A549 (cell line): ENCODE data around the gene ADCY1. TPM values are rescaled to one million over a fixed set of nuclear protein-coding genes. Genes with fewer than 3 reads are reported as not detected.

Experiments used
- ATAC-seq, 2 experiments: fragments of 200-7000 bp in 1 of 2; fragments of >200 bp in 1 of 2; cut with Nextera tagmentation in 1 of 2; cut with Tn5 transposase in 1 of 2; 3 replicates each; pipeline versions ENCODE4 v1.8.0 to v1.9.1; 2018 to 2020; ENCODE audit warnings: mild to moderate bottlenecking in 1 of 2, moderate library complexity in 1 of 2
- CTCF ChIA-PET: fragments of 300-600 bp; sonication (Branson Sonifier 250); formaldehyde crosslinking; extraction: SDS; loops from one replicate; lab custom pipeline; 2021; ENCODE audit warnings: antibody characterized with exemption, inconsistent platforms; lab: Yijun Ruan, JAX
- POLR2A ChIA-PET: fragments of 350-600 bp; formaldehyde crosslinking; extraction: SDS; loops from one replicate; lab custom pipeline; 2021; ENCODE audit warnings: antibody characterized with exemption, inconsistent platforms; lab: Yijun Ruan, JAX
- DNase-seq, 2 experiments: peaks; one replicate each; pipeline versions ENCODE4 v3.0.0 to v3.0.0-alpha.2; 2011 to 2016; ENCODE audit warnings: low read depth in 1 of 2, low spot score in 1 of 2
- FAIRE-seq: peaks from 2 replicates; lab custom pipeline; 2011; peaks lifted over from hg19 to GRCh38; lab: Jason Lieb, UNC
- H3K27ac ChIP-seq, 2 experiments: fragments of >200 bp; sonication (Bioruptor Twin); formaldehyde crosslinking; 3 replicates each; pipeline ENCODE4 v1.5.1; 2016 to 2017
- H3K4me1 ChIP-seq: fragments of >200 bp; sonication (Bioruptor Twin); formaldehyde crosslinking; 3 replicates; pipeline ENCODE4 v1.6.1; 2016
- H3K4me2 ChIP-seq: fragments of >200 bp; sonication (Bioruptor Twin); formaldehyde crosslinking; 3 replicates; pipeline ENCODE4 v1.6.1; 2016
- H3K4me3 ChIP-seq: fragments of >200 bp; sonication (Bioruptor Twin); formaldehyde crosslinking; 3 replicates; pipeline ENCODE4 v1.5.1; 2016
- H3K9me3 ChIP-seq: fragments of >200 bp; sonication (Bioruptor Twin); formaldehyde crosslinking; 3 replicates; pipeline ENCODE4 v1.6.1; 2016
- CBX2 ChIP-seq: fragments of 200-600 bp; sonication (generic); IDR thresholded peaks from 2 replicates; pipeline ENCODE4 v1.6.1; 2016; ENCODE audit warnings: low read depth, mild to moderate bottlenecking, borderline replicate concordance
- CEBPB ChIP-seq, 2 experiments: fragments of >200 bp in 1 of 2; sonication (Bioruptor Twin) in 1 of 2; formaldehyde crosslinking in 1 of 2; IDR thresholded peaks; 2 replicates each; pipeline ENCODE4 v1.6.1; 2012 to 2016
- CTCF ChIP-seq: fragments of >200 bp; sonication (Bioruptor Twin); formaldehyde crosslinking; IDR thresholded peaks from 3 replicates; pipeline ENCODE4 v1.5.1; 2016
- EHMT2 ChIP-seq: fragments of 200-600 bp; sonication (generic); IDR thresholded peaks from 2 replicates; pipeline ENCODE4 v1.6.1; 2016; ENCODE audit warnings: antibody characterized with exemption, low read depth, mild to moderate bottlenecking, moderate library complexity
- ELK1 ChIP-seq: fragments of 150-350 bp; IDR thresholded peaks from 2 replicates; pipeline ENCODE4 v1.6.1; 2014; ENCODE audit warnings: low read depth, mild to moderate bottlenecking, low read length
- FOSB ChIP-seq: fragments of 250-450 bp; sonication (Bioruptor Pico); IDR thresholded peaks from 2 replicates; pipeline ENCODE4 v1.5.0; 2020; ENCODE audit warnings: mild to moderate bottlenecking, moderate library complexity
- FOXS1 ChIP-seq: fragments of 250-450 bp; sonication (Bioruptor Pico); IDR thresholded peaks from 2 replicates; pipeline ENCODE4 v1.5.0; 2020; ENCODE audit warnings: mild to moderate bottlenecking, moderate library complexity
- HEYL ChIP-seq: fragments of 250-450 bp; sonication (Bioruptor Pico); IDR thresholded peaks from 2 replicates; pipeline ENCODE4 v1.8.0; 2021; ENCODE audit warnings: mild to moderate bottlenecking, moderate library complexity
- HMGXB4 ChIP-seq: fragments of 250-450 bp; sonication (Bioruptor Pico); IDR thresholded peaks from 2 replicates; pipeline ENCODE4 v1.5.0; 2021; ENCODE audit warnings: mild to moderate bottlenecking, moderate library complexity, borderline replicate concordance
- KDM5A ChIP-seq: fragments of 200-600 bp; sonication (generic); IDR thresholded peaks from 2 replicates; pipeline ENCODE4 v1.6.1; 2016; ENCODE audit warnings: antibody characterized with exemption, mild to moderate bottlenecking
- MYC ChIP-seq: IDR thresholded peaks from 2 replicates; pipeline ENCODE4 v1.6.1; 2012; ENCODE audit warnings: mild to moderate bottlenecking, inconsistent platforms, low read length, improper control_type of control experiment, borderline replicate concordance
- NFE2L2 ChIP-seq: fragments of 150-350 bp; conservative IDR thresholded peaks from 2 replicates; pipeline ENCODE4 v1.6.1; 2014; ENCODE audit warnings: low read length
- NR3C1 ChIP-seq: fragments of >200 bp; sonication (Bioruptor Twin); formaldehyde crosslinking; IDR thresholded peaks from 3 replicates; pipeline ENCODE4 v1.6.1; 2017
- RAD21 ChIP-seq, 2 experiments: fragments of >200 bp in 1 of 2; sonication (Bioruptor Twin) in 1 of 2; formaldehyde crosslinking in 1 of 2; IDR thresholded peaks in 1 of 2; conservative IDR thresholded peaks in 1 of 2; 2 replicates in 1 of 2; 3 replicates in 1 of 2; pipeline ENCODE4 v1.6.1; 2012 to 2018; ENCODE audit warnings: inconsistent platforms in 1 of 2
- RARB ChIP-seq: fragments of 250-450 bp; sonication (Bioruptor Pico); IDR thresholded peaks from 2 replicates; pipeline ENCODE4 v1.8.0; 2021; ENCODE audit warnings: mild to moderate bottlenecking, moderate library complexity
- RFX5 ChIP-seq: fragments of 450-650 bp; IDR thresholded peaks from 2 replicates; pipeline ENCODE4 v1.7.1; 2014; ENCODE audit warnings: antibody characterized with exemption, mild to moderate bottlenecking, moderate library complexity
- USF2 ChIP-seq: fragments of 450-650 bp; IDR thresholded peaks from 2 replicates; pipeline ENCODE4 v1.6.1; 2014; ENCODE audit warnings: antibody characterized with exemption
- ZC3H11A ChIP-seq: fragments of 450-650 bp; IDR thresholded peaks from 2 replicates; pipeline ENCODE4 v1.6.1; 2014; ENCODE audit warnings: antibody characterized with exemption, mild to moderate bottlenecking
- ZNF302 ChIP-seq: fragments of 250-450 bp; sonication (Bioruptor Pico); IDR thresholded peaks from 2 replicates; pipeline ENCODE4 v1.9.0; 2021; ENCODE audit warnings: inconsistent platforms, mild to moderate bottlenecking, moderate library complexity
- ZSCAN20 ChIP-seq: fragments of 250-450 bp; sonication (Bioruptor Pico); IDR thresholded peaks from 2 replicates; pipeline ENCODE4 v1.8.0; 2022; ENCODE audit warnings: mild to moderate bottlenecking, moderate library complexity
- WGBS: methylation state at CpG from one replicate; pipeline ENCODE4 v1.1.6; 2017; ENCODE audit errors: missing lambda C conversion rate; 5-methylcytosine and 5-hydroxymethylcytosine counted together
- polyA plus RNA-seq, 4 experiments: library from polyadenylated mRNA; depleted of rRNA in 3 of 4; stranded (reverse); fragments of >200 nt; fragmentation: RNase III in 1 of 4; extraction: RNeasy Plus Mini Kit Qiagen cat#74134 plus additional on column Dnase treatment in 1 of 4; gene quantifications; 2 replicates in 3 of 4; 3 replicates in 1 of 4; pipeline ENCODE4 v1.2.3, GENCODE V29; 2011 to 2017
- TF ChIP-seq, protein P1 (sequence below): fragments of >200 bp; sonication (Bioruptor Twin); formaldehyde crosslinking; IDR thresholded peaks from 3 replicates; pipeline ENCODE4 v1.6.1; 2016
- TF ChIP-seq, protein P2 (sequence below): fragments of 250-450 bp; sonication (Bioruptor Pico); IDR thresholded peaks from 2 replicates; pipeline ENCODE4 v1.5.0; 2020; ENCODE audit warnings: low read depth, mild to moderate bottlenecking, moderate library complexity
- TF ChIP-seq, protein P3 (sequence below): fragments of >200 bp; sonication (Bioruptor Twin); formaldehyde crosslinking; IDR thresholded peaks from 2 replicates; pipeline ENCODE4 v1.6.1; 2016

Gene ADCY1
- polyA plus RNA-seq, 2 of the 4 experiments (the other 2 are of a cell fraction): 1.3 to 1.7 TPM

DNA sequence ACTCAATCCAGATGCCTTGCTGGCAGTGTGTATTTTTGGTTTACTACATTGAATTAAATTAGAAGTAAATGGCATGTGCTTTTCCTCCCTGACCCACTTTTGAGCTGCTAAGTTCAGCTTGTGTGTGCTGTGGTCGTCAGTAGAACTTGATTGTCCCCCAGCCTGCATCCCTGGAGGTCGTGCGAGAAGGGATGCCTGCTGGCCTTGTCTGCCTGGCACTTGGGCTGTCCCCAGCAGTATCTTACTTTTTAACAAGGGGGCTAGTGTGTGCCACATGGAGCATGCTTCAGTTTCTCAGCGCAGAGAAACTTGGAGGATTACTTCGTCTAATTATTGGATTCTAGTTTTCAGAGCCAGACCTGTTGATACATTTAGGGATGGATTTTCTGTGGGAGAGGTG, 80.2 kb downstream of the ADCY1 start:
- no peak for FAIRE-seq
- Histone ChIP-seq H3K9me3 (no peaks in the 10 kb centered on the region), H3K4me2 (no peak overlapping the region), H3K27ac (no peak overlapping the region), H3K4me1 (no peaks in the 10 kb centered on the region), H3K4me3 (no peak overlapping the region)
- no peak for DNase-seq
- 68% methylated on average over 5 of the region's 5 CpGs for WGBS
- ChIA-PET CTCF (interaction anchor here (0.7 to 2.6 kb wide), 2 partner anchors 9 to 268 kb away, joined by 3 to 9 read pairs; no protein-coding TSS in a partner anchor), POLR2A (no interaction called here)
- ATAC-seq: no peak
- TF ChIP-seq USF2 (no peak), NFE2L2 (no peak), CTCF (no peak), RFX5 (no peak), EHMT2 (no peak), HEYL (no peak)
- TF ChIP-seq, protein P1, sequence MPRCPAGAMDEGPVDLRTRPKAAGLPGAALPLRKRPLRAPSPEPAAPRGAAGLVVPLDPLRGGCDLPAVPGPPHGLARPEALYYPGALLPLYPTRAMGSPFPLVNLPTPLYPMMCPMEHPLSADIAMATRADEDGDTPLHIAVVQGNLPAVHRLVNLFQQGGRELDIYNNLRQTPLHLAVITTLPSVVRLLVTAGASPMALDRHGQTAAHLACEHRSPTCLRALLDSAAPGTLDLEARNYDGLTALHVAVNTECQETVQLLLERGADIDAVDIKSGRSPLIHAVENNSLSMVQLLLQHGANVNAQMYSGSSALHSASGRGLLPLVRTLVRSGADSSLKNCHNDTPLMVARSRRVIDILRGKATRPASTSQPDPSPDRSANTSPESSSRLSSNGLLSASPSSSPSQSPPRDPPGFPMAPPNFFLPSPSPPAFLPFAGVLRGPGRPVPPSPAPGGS: no peak

GRCh38 chr7:45655539-45655938, 81.4 kb downstream of the ADCY1 start:
- WGBS: 51% methylated on average over 10 of the region's 10 CpGs
- ChIA-PET POLR2A (no interaction called here), CTCF (interaction anchor here (0.7 to 1.1 kb wide), 2 partner anchors 28 to 295 kb away, joined by 3 read pairs; no protein-coding TSS in a partner anchor)
- Histone ChIP-seq H3K9me3 (no peaks in the 10 kb centered on the region), H3K4me3 (no peak overlapping the region), H3K27ac (no peak overlapping the region), H3K4me2 (no peak overlapping the region), H3K4me1 (no peaks in the 10 kb centered on the region)
- TF ChIP-seq NR3C1 (no peak), FOSB (CRISPR knock-in tag) (no peak), KDM5A (no peak), CEBPB (IDR thresholded peaks at IDR 0.05) (no peak), ELK1 (no peak), FOXS1 (CRISPR knock-in tag) (no peak)
- TF ChIP-seq, protein P2, sequence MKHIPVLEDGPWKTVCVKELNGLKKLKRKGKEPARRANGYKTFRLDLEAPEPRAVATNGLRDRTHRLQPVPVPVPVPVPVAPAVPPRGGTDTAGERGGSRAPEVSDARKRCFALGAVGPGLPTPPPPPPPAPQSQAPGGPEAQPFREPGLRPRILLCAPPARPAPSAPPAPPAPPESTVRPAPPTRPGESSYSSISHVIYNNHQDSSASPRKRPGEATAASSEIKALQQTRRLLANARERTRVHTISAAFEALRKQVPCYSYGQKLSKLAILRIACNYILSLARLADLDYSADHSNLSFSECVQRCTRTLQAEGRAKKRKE (CRISPR knock-in tag): no peak
- TF ChIP-seq, protein P3, sequence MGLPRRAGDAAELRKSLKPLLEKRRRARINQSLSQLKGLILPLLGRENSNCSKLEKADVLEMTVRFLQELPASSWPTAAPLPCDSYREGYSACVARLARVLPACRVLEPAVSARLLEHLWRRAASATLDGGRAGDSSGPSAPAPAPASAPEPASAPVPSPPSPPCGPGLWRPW: no peak
- DNase-seq: no peak
- FAIRE-seq: no peak
- ATAC-seq: no peak

DNA sequence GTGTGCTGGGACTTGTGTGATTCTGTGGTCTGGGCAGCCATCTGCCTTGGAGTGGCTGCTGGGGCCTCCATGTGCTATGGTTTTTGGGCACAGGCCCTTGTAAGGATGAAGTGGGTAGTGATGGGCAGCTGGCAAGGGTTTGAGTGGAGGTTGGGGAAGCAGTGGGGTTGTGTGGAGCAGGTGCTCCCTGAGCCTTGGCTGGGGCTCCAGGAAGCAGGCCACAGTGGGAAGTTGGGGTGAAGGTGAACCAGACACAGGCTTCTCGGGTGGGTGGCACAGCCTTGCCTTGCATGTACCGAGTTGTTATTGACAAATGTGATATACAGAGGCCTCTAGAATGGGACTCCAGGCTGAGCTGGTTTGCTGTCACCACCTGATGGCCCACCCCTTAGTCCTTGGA, 82.3 kb downstream of the ADCY1 start:
- no peak for DNase-seq
- ChIA-PET POLR2A (no interaction called here), CTCF (no interaction called here)
- no peaks in the 10 kb centered on the region for H3K9me3 ChIP-seq
- WGBS: 42% methylated on average over 2 of the region's 2 CpGs
- FAIRE-seq: no peak
- no peak for ATAC-seq
- H3K4me3 ChIP-seq: no peak overlapping the region
- no peak overlapping the region for H3K4me2 ChIP-seq
- no peak overlapping the region for H3K27ac ChIP-seq
- H3K4me1 ChIP-seq: no peaks in the 10 kb centered on the region
- no peak for TF ChIP-seq CTCF
- TF ChIP-seq RARB (CRISPR knock-in tag): no peak
- TF ChIP-seq RFX5: no peak
- no peak for TF ChIP-seq ZNF302 (CRISPR knock-in tag)
- TF ChIP-seq HMGXB4 (CRISPR knock-in tag): no peak
- no peak for TF ChIP-seq ZSCAN20 (CRISPR knock-in tag)
- no peak for TF ChIP-seq RAD21 (conservative IDR thresholded peaks at IDR 0.05 in 1 of 2, IDR thresholded peaks at IDR 0.05 in 1 of 2)
- no peak for TF ChIP-seq ZC3H11A
- TF ChIP-seq MYC: no peak
- no peak for TF ChIP-seq CBX2
